HEK293 (cell line): Measurements from ENCODE around the gene GMEB2.

Experiments
- HOXD13 ChIP-seq: sonication (generic); formaldehyde crosslinking; IDR thresholded peaks from 2 replicates; pipeline ENCODE4 v1.8.0; 2022; ENCODE audit warnings: missing genetic modification reagents, borderline replicate concordance
- KLF16 ChIP-seq: fragments of 450-650 bp; formaldehyde crosslinking; IDR thresholded peaks from 2 replicates; pipeline ENCODE4 v1.5.1; 2017; ENCODE audit warnings: missing biosample characterization, missing genetic modification characterization
- PRDM1 ChIP-seq: fragments of 450-650 bp; formaldehyde crosslinking; IDR thresholded peaks from 2 replicates; pipeline ENCODE4; 2016; ENCODE audit warnings: missing biosample characterization, missing genetic modification characterization
- SP2 ChIP-seq: fragments of 450-650 bp; formaldehyde crosslinking; IDR thresholded peaks from 2 replicates; pipeline ENCODE4 v1.5.1; 2016; ENCODE audit warnings: missing biosample characterization, missing genetic modification characterization
- ZNF146 ChIP-seq: fragments of 450-650 bp; formaldehyde crosslinking; IDR thresholded peaks from 2 replicates; pipeline ENCODE4 v1.5.1; 2016; ENCODE audit warnings: missing biosample characterization, missing genetic modification characterization
- ZNF202 ChIP-seq: fragments of 450-650 bp; formaldehyde crosslinking; IDR thresholded peaks from 2 replicates; pipeline ENCODE4 v1.5.1; 2016; ENCODE audit warnings: missing biosample characterization, missing genetic modification characterization, borderline replicate concordance
- ZNF214 ChIP-seq: fragments of 450-650 bp; formaldehyde crosslinking; IDR thresholded peaks from 2 replicates; pipeline ENCODE4 v1.5.1; 2017; ENCODE audit warnings: missing biosample characterization, mild to moderate bottlenecking, missing genetic modification characterization, borderline replicate concordance
- ZNF23 ChIP-seq: fragments of 450-650 bp; formaldehyde crosslinking; IDR thresholded peaks from 2 replicates; pipeline ENCODE4 v1.5.1; 2016; ENCODE audit warnings: missing biosample characterization, missing genetic modification characterization, borderline replicate concordance
- ZNF266 ChIP-seq: fragments of 450-650 bp; formaldehyde crosslinking; IDR thresholded peaks from 2 replicates; pipeline ENCODE4 v1.5.1; 2016; ENCODE audit warnings: missing biosample characterization, missing genetic modification characterization, low read depth
- ZNF48 ChIP-seq: fragments of 450-650 bp; formaldehyde crosslinking; IDR thresholded peaks from 2 replicates; pipeline ENCODE4 v1.5.1; 2016; ENCODE audit warnings: missing biosample characterization, missing genetic modification characterization
- ZNF514 ChIP-seq: fragments of 450-650 bp; formaldehyde crosslinking; IDR thresholded peaks from 2 replicates; pipeline ENCODE4 v1.5.1; 2016; ENCODE audit warnings: missing biosample characterization, missing genetic modification characterization
- ZNF555 ChIP-seq: fragments of 450-650 bp; formaldehyde crosslinking; conservative IDR thresholded peaks from 2 replicates; pipeline ENCODE4 v1.5.1; 2017; ENCODE audit warnings: missing biosample characterization, mild to moderate bottlenecking, missing genetic modification characterization, inconsistent platforms
- ZNF701 ChIP-seq: fragments of 450-650 bp; formaldehyde crosslinking; IDR thresholded peaks from 2 replicates; pipeline ENCODE4 v1.5.1; 2016; ENCODE audit warnings: missing biosample characterization, missing genetic modification characterization
- ZNF837 ChIP-seq: fragments of 450-650 bp; formaldehyde crosslinking; IDR thresholded peaks from 2 replicates; pipeline ENCODE4 v1.5.1; 2016; ENCODE audit warnings: missing biosample characterization, missing genetic modification characterization
- TF ChIP-seq, protein P1 (sequence below): fragments of 450-650 bp; formaldehyde crosslinking; IDR thresholded peaks from 2 replicates; pipeline ENCODE4 v1.5.1; 2016; ENCODE audit warnings: missing biosample characterization, missing genetic modification characterization
- TF ChIP-seq, protein P2 (sequence below): fragments of 450-650 bp; formaldehyde crosslinking; conservative IDR thresholded peaks from 2 replicates; pipeline ENCODE4 v1.5.1; 2016; ENCODE audit warnings: low read depth, missing biosample characterization, missing genetic modification characterization
- TF ChIP-seq, protein P3 (sequence below): fragments of 450-650 bp; formaldehyde crosslinking; IDR thresholded peaks from 2 replicates; pipeline ENCODE4 v1.5.1; 2016; ENCODE audit warnings: missing biosample characterization, missing genetic modification characterization
- TF ChIP-seq, protein P4 (sequence below): fragments of 450-650 bp; formaldehyde crosslinking; IDR thresholded peaks from 2 replicates; pipeline ENCODE4 v1.5.1; 2016; ENCODE audit warnings: missing biosample characterization, missing genetic modification characterization
- TF ChIP-seq, protein P5 (sequence below): fragments of 450-650 bp; formaldehyde crosslinking; IDR thresholded peaks from 2 replicates; pipeline ENCODE4 v1.5.1; 2016; ENCODE audit warnings: missing biosample characterization, missing genetic modification characterization, borderline replicate concordance
- TF ChIP-seq, protein P6 (sequence below): fragments of 450-650 bp; formaldehyde crosslinking; optimal IDR thresholded peaks from 2 replicates; pipeline ENCODE3; 2016; ENCODE audit warnings: missing biosample characterization, mild to moderate bottlenecking, missing genetic modification characterization
- TF ChIP-seq, protein P7 (sequence below): IDR thresholded peaks from 2 replicates; pipeline ENCODE4 v1.6.1; 2011; ENCODE audit warnings: mild to moderate bottlenecking, low read depth, low read length, borderline replicate concordance

GMEB2 gene

DNA sequence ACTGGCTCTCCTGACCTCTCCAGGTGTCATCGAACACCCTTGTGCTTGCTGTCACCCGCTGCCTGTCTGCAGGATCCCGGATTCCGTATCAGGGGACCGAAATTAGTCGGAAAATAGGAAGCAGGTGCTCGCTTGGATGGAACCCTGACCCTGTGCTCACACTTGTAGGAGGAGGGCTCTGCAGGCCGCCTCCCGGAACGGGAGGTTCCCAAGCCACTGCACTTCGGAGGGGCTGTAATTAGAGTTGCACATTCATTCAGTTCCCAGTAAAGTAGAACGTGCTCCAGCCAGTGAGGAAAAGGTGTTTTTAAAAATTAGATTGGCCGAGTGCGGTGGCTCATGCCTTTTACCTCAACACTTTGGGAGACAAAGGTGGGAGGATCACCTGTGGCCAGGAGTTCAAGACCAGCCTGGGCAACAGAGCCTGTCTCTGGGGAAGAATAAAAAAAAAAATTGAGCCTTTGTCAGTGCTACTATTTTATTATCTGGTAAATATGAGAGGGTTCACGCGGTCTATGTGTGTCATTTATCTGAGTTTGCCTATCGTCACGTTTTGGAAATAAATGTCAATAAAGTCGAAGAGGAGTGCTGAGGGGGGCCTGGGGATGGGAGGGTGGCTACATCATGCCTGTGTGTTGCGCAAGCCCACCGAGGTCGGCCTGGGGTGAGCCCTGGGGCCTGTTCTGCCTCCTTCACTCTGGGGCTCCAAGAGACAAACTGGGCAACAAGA lies 1.5 kb upstream of the GMEB2 start (continued):
- TF ChIP-seq, protein P1, sequence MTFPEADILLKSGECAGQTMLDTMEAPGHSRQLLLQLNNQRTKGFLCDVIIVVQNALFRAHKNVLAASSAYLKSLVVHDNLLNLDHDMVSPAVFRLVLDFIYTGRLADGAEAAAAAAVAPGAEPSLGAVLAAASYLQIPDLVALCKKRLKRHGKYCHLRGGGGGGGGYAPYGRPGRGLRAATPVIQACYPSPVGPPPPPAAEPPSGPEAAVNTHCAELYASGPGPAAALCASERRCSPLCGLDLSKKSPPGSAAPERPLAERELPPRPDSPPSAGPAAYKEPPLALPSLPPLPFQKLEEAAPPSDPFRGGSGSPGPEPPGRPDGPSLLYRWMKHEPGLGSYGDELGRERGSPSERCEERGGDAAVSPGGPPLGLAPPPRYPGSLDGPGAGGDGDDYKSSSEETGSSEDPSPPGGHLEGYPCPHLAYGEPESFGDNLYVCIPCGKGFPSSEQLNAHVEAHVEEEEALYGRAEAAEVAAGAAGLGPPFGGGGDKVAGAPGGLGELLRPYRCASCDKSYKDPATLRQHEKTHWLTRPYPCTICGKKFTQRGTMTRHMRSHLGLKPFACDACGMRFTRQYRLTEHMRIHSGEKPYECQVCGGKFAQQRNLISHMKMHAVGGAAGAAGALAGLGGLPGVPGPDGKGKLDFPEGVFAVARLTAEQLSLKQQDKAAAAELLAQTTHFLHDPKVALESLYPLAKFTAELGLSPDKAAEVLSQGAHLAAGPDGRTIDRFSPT (tag by site-specific recombination), result no peak
- no peak for TF ChIP-seq ZNF48 (tag by site-specific recombination)
- TF ChIP-seq ZNF214, result no peak
- no peak for TF ChIP-seq ZNF555 (tag by site-specific recombination)
- no peak for TF ChIP-seq HOXD13 (CRISPR knock-in tag)
- TF ChIP-seq, protein P2, sequence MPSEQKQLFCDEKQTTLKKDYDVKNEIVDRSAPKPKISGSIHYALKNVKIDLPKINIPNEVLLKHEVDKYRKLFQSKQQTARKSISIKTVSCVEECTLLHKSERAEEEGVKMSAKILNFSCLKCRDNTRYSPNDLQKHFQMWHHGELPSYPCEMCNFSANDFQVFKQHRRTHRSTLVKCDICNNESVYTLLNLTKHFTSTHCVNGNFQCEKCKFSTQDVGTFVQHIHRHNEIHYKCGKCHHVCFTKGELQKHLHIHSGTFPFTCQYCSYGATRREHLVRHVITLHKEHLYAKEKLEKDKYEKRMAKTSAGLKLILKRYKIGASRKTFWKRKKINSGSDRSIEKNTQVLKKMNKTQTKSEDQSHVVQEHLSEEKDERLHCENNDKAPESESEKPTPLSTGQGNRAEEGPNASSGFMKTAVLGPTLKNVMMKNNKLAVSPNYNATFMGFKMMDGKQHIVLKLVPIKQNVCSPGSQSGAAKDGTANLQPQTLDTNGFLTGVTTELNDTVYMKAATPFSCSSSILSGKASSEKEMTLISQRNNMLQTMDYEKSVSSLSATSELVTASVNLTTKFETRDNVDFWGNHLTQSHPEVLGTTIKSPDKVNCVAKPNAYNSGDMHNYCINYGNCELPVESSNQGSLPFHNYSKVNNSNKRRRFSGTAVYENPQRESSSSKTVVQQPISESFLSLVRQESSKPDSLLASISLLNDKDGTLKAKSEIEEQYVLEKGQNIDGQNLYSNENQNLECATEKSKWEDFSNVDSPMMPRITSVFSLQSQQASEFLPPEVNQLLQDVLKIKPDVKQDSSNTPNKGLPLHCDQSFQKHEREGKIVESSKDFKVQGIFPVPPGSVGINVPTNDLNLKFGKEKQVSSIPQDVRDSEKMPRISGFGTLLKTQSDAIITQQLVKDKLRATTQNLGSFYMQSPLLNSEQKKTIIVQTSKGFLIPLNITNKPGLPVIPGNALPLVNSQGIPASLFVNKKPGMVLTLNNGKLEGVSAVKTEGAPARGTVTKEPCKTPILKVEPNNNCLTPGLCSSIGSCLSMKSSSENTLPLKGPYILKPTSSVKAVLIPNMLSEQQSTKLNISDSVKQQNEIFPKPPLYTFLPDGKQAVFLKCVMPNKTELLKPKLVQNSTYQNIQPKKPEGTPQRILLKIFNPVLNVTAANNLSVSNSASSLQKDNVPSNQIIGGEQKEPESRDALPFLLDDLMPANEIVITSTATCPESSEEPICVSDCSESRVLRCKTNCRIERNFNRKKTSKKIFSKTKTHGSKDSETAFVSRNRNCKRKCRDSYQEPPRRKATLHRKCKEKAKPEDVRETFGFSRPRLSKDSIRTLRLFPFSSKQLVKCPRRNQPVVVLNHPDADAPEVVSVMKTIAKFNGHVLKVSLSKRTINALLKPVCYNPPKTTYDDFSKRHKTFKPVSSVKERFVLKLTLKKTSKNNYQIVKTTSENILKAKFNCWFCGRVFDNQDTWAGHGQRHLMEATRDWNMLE (tag by site-specific recombination), result peak; percentile 63
- TF ChIP-seq, protein P3, sequence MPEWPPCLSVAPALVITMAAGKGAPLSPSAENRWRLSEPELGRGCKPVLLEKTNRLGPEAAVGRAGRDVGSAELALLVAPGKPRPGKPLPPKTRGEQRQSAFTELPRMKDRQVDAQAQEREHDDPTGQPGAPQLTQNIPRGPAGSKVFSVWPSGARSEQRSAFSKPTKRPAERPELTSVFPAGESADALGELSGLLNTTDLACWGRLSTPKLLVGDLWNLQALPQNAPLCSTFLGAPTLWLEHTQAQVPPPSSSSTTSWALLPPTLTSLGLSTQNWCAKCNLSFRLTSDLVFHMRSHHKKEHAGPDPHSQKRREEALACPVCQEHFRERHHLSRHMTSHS (tag by site-specific recombination), result no peak
- TF ChIP-seq, protein P4, sequence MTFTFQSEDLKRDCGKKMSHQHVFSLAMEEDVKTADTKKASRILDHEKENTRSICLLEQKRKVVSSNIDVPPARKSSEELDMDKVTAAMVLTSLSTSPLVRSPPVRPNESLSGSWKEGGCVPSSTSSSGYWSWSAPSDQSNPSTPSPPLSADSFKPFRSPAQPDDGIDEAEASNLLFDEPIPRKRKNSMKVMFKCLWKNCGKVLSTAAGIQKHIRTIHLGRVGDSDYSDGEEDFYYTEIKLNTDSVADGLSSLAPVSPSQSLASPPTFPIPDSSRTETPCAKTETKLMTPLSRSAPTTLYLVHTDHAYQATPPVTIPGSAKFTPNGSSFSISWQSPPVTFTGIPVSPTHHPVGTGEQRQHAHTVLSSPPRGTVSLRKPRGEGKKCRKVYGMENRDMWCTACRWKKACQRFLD (tag by site-specific recombination), result no peak
- TF ChIP-seq ZNF202 (tag by site-specific recombination), result no peak
- TF ChIP-seq ZNF23 (tag by site-specific recombination), result no peak
- TF ChIP-seq, protein P5, sequence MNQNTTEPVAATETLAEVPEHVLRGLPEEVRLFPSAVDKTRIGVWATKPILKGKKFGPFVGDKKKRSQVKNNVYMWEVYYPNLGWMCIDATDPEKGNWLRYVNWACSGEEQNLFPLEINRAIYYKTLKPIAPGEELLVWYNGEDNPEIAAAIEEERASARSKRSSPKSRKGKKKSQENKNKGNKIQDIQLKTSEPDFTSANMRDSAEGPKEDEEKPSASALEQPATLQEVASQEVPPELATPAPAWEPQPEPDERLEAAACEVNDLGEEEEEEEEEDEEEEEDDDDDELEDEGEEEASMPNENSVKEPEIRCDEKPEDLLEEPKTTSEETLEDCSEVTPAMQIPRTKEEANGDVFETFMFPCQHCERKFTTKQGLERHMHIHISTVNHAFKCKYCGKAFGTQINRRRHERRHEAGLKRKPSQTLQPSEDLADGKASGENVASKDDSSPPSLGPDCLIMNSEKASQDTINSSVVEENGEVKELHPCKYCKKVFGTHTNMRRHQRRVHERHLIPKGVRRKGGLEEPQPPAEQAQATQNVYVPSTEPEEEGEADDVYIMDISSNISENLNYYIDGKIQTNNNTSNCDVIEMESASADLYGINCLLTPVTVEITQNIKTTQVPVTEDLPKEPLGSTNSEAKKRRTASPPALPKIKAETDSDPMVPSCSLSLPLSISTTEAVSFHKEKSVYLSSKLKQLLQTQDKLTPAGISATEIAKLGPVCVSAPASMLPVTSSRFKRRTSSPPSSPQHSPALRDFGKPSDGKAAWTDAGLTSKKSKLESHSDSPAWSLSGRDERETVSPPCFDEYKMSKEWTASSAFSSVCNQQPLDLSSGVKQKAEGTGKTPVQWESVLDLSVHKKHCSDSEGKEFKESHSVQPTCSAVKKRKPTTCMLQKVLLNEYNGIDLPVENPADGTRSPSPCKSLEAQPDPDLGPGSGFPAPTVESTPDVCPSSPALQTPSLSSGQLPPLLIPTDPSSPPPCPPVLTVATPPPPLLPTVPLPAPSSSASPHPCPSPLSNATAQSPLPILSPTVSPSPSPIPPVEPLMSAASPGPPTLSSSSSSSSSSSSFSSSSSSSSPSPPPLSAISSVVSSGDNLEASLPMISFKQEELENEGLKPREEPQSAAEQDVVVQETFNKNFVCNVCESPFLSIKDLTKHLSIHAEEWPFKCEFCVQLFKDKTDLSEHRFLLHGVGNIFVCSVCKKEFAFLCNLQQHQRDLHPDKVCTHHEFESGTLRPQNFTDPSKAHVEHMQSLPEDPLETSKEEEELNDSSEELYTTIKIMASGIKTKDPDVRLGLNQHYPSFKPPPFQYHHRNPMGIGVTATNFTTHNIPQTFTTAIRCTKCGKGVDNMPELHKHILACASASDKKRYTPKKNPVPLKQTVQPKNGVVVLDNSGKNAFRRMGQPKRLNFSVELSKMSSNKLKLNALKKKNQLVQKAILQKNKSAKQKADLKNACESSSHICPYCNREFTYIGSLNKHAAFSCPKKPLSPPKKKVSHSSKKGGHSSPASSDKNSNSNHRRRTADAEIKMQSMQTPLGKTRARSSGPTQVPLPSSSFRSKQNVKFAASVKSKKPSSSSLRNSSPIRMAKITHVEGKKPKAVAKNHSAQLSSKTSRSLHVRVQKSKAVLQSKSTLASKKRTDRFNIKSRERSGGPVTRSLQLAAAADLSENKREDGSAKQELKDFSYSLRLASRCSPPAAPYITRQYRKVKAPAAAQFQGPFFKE (tag by site-specific recombination), result no peak
- TF ChIP-seq, protein P6, sequence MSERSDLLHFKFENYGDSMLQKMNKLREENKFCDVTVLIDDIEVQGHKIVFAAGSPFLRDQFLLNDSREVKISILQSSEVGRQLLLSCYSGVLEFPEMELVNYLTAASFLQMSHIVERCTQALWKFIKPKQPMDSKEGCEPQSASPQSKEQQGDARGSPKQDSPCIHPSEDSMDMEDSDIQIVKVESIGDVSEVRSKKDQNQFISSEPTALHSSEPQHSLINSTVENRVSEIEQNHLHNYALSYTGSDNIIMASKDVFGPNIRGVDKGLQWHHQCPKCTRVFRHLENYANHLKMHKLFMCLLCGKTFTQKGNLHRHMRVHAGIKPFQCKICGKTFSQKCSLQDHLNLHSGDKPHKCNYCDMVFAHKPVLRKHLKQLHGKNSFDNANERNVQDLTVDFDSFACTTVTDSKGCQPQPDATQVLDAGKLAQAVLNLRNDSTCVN (tag by site-specific recombination), result peak; percentile 56
- no peak for TF ChIP-seq ZNF266 (tag by site-specific recombination)
- TF ChIP-seq SP2 (tag by site-specific recombination), result peak; percentile 69
- TF ChIP-seq, protein P7, sequence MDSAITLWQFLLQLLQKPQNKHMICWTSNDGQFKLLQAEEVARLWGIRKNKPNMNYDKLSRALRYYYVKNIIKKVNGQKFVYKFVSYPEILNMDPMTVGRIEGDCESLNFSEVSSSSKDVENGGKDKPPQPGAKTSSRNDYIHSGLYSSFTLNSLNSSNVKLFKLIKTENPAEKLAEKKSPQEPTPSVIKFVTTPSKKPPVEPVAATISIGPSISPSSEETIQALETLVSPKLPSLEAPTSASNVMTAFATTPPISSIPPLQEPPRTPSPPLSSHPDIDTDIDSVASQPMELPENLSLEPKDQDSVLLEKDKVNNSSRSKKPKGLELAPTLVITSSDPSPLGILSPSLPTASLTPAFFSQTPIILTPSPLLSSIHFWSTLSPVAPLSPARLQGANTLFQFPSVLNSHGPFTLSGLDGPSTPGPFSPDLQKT, result no peak
- peak; percentile 26; the same call in 1 of the 2 replicates for TF ChIP-seq ZNF146 (tag by site-specific recombination)
- no peak for TF ChIP-seq ZNF837
- peak; percentile 98 for TF ChIP-seq KLF16 (tag by site-specific recombination)
- TF ChIP-seq ZNF514 (tag by site-specific recombination), result no peak
- no peak for TF ChIP-seq PRDM1
- no peak for TF ChIP-seq ZNF701 (tag by site-specific recombination)
